Measurements from ENCODE around the gene HSPB7.

GRCh38 chr1:16031551-16031950 lies 13.7 kb upstream of the HSPB7 start:
- TF ChIP-seq CTCF (IDR thresholded peaks at IDR 0.05; ENCODE audit: insufficient read depth, low read length, poor library complexity, severe bottlenecking): no peak
- no peak for TF ChIP-seq EZH2phosphoT487 (conservative IDR thresholded peaks at IDR 0.05; ENCODE audit: low read length)
